Measurements from ENCODE around the gene AQP2. TPM values are rescaled to one million over a fixed set of nuclear protein-coding genes. Genes with fewer than 3 reads are reported as not detected.

The AQP2 gene
- total RNA-seq, 1 experiment from 2014 or later, result not detected

GRCh38 chr12:49941556-49942511 lies 8.7 kb upstream of the AQP2 start:
- DNase-seq (ENCODE audit: low read depth), result no peak

- no peak for DNase-seq (ENCODE audit: low read depth)
These were observed 8.0 kb upstream of the AQP2 start for GRCh38 chr12:49942512-49942893.

DNA sequence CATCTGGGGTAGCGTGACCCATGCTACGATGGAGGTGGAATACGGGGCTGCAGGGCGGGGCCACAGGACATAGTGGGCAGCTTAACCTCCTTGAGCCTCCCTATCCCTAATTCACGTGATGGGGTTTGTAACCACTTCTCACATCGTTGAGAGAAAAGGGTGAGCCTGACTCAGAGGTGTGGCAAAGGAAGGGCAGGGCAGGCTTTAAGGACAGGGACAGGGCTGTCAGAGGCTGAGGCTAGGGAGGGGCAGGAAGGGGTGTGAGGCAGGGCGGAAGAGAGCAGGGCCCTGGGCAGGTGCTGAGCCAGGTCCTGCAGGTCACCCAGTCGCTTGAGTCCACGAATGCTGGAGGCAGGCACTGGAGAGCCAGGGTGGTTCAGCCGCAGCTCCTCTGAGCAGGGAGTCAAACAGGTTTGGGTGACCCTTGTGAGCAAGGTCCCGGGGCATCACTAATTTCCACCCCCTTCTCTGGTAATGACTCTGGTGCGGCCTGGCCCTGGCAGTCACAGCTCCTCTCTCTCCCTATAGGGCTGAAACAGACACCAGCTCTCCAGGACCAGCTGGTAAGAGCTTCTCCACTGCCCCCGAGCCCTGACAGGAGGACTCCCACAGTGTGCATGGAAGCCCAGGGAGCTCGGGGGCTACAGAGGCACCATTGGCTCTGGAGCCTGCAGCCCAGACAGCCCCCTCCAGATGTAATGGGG lies 7.5 kb upstream of the AQP2 start:
- DNase-seq (ENCODE audit: low read depth), result no peak

DNA sequence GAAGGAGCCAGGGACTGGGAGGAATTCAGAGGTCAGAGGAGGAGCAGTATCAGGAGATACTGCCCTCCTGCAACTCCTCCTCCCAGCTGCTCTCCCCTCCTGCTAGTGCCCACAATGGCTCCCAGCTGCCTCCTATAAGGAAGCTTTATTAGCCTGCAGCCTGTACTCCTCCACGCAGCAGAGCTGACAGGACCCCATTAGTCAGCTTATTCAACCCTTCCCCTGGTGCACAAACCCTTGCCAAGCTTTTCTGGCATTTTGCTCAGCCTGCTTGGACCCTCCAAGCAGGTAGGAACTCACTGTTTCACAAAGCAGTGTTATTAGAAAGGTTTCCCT lies 6.9 kb upstream of the AQP2 start:
- no peak for DNase-seq (ENCODE audit: low read depth)

DNA sequence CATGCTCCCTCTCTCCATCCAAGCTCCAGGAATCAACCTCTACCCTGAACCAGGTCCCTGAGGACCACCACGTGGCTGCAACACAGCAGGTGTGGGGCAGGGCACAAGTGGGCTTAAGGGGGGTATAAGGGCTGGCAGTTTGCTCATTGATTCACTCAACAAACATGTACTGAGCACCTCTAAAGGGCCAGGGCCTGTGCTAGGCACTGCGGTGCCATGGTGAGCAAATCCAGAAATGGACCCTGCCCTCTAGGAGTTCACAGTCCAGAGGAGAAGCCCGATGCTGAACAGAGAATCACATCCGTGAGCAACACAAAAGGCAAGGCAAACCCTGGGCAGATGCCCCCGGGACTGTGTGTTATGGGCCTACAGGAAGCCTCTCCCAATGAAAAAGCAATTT lies 6.5 kb upstream of the AQP2 start:
- DNase-seq (ENCODE audit: low read depth), result no peak

DNA sequence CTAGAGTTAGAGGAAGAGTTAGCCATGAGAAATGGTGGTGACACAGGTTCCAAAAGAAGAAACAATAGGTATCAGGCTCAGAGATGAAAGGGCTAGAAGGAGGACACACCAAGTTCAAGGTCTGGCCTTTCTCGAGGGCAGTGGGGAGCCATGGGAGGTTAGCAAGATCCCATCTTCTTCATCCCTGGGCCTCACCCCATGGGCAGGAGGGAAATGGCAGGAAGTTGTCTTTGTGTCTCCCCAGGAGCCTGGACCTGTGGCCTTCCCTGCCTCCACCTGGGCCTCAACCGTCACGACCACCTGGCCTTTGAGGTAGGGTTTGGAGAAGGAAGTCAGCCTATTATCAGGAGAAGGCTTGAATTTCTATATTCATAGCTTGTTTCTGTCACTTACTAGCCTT lies 5.8 kb upstream of the AQP2 start:
- no peak for DNase-seq (ENCODE audit: low read depth)

DNA sequence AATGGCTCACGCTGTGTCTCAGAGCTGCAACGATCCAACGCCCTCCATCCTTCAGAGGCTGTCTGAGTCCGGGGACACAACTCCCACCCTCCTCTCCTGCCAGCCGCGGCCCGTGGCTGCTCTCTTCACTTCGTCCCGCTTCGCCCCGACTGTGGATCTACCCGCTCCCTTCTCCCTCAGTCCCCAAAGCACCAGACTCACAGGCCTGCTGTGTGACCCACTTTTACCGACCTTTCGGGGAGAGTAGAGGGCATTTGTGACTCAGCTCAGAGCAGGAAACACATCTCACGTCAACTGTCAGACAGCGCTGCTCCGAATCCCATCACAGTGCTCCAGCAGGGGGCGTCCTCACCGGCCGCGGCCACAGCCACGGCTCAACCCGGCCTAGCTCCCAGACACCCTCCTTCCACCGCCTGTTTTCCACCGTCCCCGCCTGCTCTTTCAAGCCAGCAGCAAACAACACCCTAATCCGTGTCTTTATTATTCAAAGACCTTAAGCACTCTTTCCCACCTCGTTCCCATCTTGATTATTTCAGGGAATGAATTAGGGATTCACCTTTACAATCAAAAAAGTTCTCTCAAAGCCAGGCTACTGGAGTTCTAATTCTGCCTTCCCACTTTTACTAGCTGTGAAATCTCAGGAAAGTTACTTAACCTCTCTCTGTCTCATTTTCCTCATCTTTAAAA lies 5.0 kb upstream of the AQP2 start:
- peak; percentile 76 for DNase-seq (ENCODE audit: low read depth)

- DNase-seq (ENCODE audit: low read depth), result no peak
These were observed 4.5 kb upstream of the AQP2 start for GRCh38 chr12:49946086-49946485.

DNA sequence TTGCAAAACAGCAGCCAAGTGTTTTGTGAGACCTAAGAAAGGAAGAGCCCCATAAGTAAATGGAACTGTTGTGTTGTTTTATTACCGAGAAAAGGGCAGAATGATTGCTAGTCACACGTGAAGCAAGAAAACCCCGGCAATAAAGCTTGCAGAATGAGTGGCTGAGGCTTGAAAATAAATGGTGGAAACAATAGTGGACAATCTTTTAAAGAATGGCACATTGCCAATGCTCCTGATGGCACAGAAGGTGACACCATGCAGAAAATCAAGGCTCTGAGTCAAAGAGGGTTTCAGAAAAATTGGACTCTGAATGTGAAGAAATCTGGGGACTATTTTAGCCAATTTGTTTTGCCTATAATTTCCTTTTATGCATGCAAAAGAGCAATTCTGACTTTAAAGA lies 4.0 kb upstream of the AQP2 start:
- DNase-seq (ENCODE audit: low read depth), result no peak

DNA sequence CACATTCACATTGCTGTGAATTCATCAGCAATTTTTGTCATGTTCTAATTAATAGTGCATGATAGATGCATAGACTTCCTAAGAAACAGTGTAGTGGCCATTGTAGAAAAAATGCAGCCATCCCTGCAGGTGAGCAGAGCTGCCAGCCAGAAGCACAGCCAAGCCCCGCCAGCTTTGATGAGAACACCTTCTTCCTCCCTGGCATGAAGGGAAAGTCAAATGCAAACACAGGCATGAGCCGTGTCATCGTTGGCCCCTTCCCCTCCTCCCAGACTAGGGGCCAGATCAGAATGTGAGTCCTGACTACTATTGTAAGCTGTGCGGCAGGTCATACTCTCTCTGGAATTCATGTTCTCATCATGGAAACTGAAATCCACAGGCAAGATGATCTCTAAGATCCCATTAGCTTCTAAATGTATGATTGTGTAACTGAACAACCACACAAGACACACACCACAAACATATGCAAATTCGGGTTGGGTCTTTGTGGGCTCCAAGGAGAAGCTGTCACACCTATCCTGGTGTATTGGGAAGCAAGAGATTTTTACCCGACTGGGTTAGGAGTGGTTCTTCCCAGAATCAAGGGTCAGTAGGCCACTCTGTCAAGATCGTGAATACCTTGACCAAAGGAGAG lies 2.8 kb upstream of the AQP2 start:
- no peak for DNase-seq (ENCODE audit: low read depth)

DNA sequence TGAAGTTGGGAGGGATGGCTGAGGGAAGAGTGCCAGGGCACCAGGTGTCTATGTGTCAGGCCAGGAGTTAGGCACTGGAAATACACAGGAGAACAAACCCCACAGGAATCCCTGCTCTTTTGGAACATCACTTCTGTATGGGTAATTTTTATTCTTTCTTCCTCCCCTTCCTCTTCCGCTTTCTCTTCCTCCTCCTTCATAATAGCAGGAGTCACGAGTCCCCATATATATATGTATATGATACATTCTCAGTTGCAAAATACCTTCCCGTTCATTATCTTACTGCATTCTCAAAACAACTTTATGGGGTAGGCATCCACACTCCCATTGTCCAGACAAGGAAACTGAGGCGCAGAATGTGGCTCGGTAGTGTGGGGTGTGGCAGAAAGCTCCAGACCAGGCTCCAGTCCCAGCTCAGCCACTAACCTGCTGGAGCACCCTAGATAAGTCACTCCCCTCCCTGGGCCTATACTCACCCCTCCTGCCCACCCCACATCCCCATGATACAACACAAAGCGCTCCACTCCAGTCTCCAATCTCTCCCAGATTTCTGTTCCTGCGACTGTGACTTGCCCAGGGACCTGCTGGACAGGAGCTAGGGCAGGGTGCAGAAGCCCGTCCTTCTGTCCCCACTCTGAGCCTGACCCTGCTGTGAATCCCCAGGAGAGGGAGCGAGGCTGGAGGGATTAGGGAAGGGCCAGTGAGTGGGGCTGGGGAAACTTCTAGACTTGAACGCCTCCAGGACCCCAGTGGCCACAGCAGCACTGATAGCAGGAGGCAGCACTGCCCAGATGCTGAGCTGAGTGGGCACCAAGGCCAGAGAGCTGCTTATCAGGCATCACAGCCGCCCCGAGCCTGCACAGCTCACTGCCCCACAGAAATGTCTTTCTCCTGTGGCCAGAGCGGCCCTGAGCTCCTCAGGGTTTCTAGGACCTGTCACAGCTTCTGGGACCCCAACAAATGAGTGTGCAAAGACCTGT lies 1.4 kb upstream of the AQP2 start:
- no peak for DNase-seq (ENCODE audit: low read depth)

DNA sequence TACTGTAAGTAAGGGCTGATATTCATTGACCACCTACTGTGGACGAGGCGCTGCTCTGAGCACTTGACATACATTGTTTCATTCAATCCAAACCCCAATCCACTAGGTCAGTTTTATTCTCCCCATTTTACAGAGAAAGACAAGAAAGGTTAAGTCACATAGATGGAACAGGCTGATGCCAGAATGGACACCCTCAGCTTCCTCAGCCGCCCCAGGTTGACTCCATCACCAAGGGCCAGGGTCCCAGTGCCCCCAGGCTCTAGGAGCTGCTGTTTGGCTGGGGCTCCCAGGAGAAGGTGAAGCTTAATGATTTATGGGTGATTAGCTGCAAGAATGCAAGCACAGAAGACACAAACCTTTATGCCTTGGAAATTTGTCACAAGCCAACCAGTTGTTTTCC lies 671 bp upstream of the AQP2 start:
- DNase-seq (ENCODE audit: low read depth), result no peak

- DNase-seq (ENCODE audit: low read depth), result no peak
These were observed 1.1 kb downstream of the AQP2 start for GRCh38 chr12:49951411-49952240.

- no peak for DNase-seq (ENCODE audit: low read depth)
These were observed 2.0 kb downstream of the AQP2 start for GRCh38 chr12:49952391-49953055.

DNA sequence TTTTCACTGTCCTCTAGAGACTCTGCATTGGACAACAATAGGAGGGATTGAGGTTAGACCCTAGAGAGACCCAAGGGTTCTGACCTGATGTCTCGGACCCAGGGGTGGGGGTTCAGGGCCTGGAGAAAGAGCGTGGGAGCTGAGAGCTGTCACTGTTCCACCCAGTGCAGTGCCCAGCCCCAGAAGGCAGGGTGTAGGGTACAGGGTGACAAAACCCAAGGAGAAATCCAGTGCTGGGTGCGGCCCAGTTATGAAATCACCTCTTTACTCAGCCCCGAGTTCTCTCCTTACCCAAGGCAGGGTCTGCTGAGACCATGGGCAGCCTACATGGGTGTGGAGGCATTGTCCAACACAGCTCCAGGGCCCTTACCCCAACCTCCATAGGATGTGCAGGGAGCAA lies 2.6 kb downstream of the AQP2 start:
- no peak for DNase-seq (ENCODE audit: low read depth)

GRCh38 chr12:49953961-49954846 lies 3.7 kb downstream of the AQP2 start:
- DNase-seq (ENCODE audit: low read depth), result no peak

DNA sequence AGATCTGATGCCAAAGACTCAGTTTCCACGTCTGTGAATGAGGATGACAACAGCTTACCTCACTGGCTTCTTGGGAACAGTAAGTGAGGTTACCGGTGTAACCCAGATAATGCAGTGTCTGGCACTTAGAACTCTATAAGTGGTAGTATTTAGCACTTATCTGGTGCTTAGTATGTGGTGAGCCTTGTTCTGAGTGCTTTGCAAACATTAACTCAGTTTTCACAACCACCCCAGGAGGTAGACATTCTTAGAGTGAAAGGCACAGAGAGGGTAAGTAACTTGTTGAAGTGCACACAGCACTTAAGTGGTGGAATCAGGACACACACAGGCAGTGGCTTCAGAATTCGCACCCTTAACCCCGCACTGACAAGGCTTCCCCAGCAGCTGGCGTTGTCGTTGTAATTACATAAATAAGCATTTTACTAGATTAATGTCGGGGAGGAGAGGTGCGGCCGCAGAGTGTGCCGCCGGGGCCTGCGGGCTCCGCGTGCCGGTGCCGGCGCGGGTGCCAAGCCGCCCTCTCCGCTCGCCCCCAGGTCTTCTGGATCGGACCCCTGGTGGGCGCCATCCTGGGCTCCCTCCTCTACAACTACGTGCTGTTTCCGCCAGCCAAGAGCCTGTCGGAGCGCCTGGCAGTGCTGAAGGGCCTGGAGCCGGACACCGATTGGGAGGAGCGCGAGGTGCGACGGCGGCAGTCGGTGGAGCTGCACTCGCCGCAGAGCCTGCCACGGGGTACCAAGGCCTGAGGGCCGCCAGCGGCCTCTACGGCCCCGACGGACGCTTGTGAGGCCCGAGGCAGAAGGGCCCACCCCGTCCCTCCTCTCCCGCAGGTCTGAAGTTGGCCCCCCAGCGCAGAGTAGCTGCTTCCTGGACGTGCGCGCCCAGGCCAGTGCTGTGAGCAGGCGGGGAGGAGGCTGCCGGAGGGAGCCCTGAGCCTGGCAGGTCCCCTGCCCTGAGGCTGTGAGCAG lies 4.6 kb downstream of the AQP2 start:
- DNase-seq (ENCODE audit: low read depth), result no peak

Measured in M059J (cell line).